Thyroid gland (tissue), 4 donors: ENCODE results near the gene DPP10. TPM values are rescaled to one million over a fixed set of nuclear protein-coding genes. Genes with fewer than 3 reads are reported as not detected.

Source experiments
- DNase-seq, 2 donors: peaks; one replicate each; pipeline ENCODE4 v3.0.0-alpha.2; 2019
- H3K27ac ChIP-seq, 3 donors: fragments of 200-600 bp; sonication (generic); 1 replicate in 2 of 3; 2 replicates in 1 of 3; pipeline ENCODE4 v1.5.1; 2016 to 2019; ENCODE audit warnings: mild to moderate bottlenecking in 1 of 3, moderate library complexity in 1 of 3
- H3K27me3 ChIP-seq: fragments of 200-600 bp; sonication (generic); one replicate; pipeline ENCODE4 v1.5.1; 2019
- H3K36me3 ChIP-seq, 2 donors: fragments of 200-600 bp; sonication (generic); one replicate each; pipeline ENCODE4 v1.5.1; 2016 to 2019
- H3K4me1 ChIP-seq, 2 donors: fragments of 200-600 bp; sonication (generic); one replicate each; pipeline ENCODE4 v1.5.1; 2017 to 2019
- H3K4me3 ChIP-seq, 3 donors: fragments of 200-600 bp; sonication (generic); replicated peaks in 1 of 3; 1 replicate in 2 of 3; 2 replicates in 1 of 3; pipeline ENCODE4 v1.5.1; 2016; ENCODE audit warnings: mild to moderate bottlenecking in 1 of 3
- H3K9me3 ChIP-seq: fragments of 200-600 bp; sonication (generic); one replicate; pipeline ENCODE4 v1.5.1; 2017
- POLR2A ChIP-seq, 2 donors: fragments of 450-650 bp; IDR thresholded peaks; one replicate each; pipeline ENCODE4 v1.6.1; 2017; ENCODE audit warnings: antibody characterized with exemption in 2 of 2, mild to moderate bottlenecking in 2 of 2, moderate library complexity in 1 of 2
- WGBS, 2 donors: methylation state at CpG; one replicate each; pipeline ENCODE4 v1.1.5; 2017; 5-methylcytosine and 5-hydroxymethylcytosine counted together
- intact Hi-C: fragments of 100-400 bp; cut with DNase I; formaldehyde crosslinking; loops from one replicate; pipeline ENCODE4 v1.15.1; 2023
- total RNA-seq, 4 donors: library from RNA; depleted of rRNA; stranded (reverse); fragments of >200 nt; gene quantifications; one replicate each; pipeline ENCODE4 v1.2.3, GENCODE V29; 2016
- TF ChIP-seq, protein P1 (sequence below), 6 experiments: fragments of 200-600 bp in 3 of 6; fragments of 450-650 bp in 3 of 6; sonication (generic) in 3 of 6; IDR thresholded peaks; one replicate each; pipeline ENCODE4 v1.5.1; 2016 to 2019; ENCODE audit warnings: antibody characterized with exemption in 6 of 6, mild to moderate bottlenecking in 2 of 6, inconsistent platforms in 1 of 6, moderate library complexity in 1 of 6

DPP10 gene
- total RNA-seq, 4 donors from 2014 or later = 0.63 to 1.3 TPM; not detected in 2

GRCh38 chr2:115691409-115691808 lies 1249.0 kb downstream of the DPP10 start:
- Histone ChIP-seq H3K27ac (no peak overlapping the region), H3K4me1 (no peaks in the 10 kb centered on the region), H3K27me3 (no peaks in the 10 kb centered on the region), H3K9me3 (no peaks in the 10 kb centered on the region), H3K36me3 (no peaks in the 10 kb centered on the region), H3K4me3 (no peak overlapping the region)
- intact Hi-C loops = no loop called here
- WGBS, 2 donors = 96% methylated on average over 1 of the region's 1 CpG
- no peak for DNase-seq
- TF ChIP-seq POLR2A (IDR thresholded peaks at IDR 0.05) = no peak
- TF ChIP-seq, protein P1, sequence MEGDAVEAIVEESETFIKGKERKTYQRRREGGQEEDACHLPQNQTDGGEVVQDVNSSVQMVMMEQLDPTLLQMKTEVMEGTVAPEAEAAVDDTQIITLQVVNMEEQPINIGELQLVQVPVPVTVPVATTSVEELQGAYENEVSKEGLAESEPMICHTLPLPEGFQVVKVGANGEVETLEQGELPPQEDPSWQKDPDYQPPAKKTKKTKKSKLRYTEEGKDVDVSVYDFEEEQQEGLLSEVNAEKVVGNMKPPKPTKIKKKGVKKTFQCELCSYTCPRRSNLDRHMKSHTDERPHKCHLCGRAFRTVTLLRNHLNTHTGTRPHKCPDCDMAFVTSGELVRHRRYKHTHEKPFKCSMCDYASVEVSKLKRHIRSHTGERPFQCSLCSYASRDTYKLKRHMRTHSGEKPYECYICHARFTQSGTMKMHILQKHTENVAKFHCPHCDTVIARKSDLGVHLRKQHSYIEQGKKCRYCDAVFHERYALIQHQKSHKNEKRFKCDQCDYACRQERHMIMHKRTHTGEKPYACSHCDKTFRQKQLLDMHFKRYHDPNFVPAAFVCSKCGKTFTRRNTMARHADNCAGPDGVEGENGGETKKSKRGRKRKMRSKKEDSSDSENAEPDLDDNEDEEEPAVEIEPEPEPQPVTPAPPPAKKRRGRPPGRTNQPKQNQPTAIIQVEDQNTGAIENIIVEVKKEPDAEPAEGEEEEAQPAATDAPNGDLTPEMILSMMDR (IDR thresholded peaks at IDR 0.05) = no peak

- intact Hi-C loops = no loop called here
- 70 to 75% methylated on average over 1 of the region's 1 CpG for WGBS, 2 donors
- Histone ChIP-seq H3K27me3 (no peaks in the 10 kb centered on the region), H3K4me3 (no peak overlapping the region), H3K36me3 (no peaks in the 10 kb centered on the region), H3K9me3 (no peaks in the 10 kb centered on the region), H3K4me1 (no peaks in the 10 kb centered on the region), H3K27ac (no peak overlapping the region)
- DNase-seq = no peak
- TF ChIP-seq, protein P1 (IDR thresholded peaks at IDR 0.05) = no peak
- TF ChIP-seq POLR2A (IDR thresholded peaks at IDR 0.05) = no peak
Measured at GRCh38 chr2:115694651-115695050, 1252.2 kb downstream of the DPP10 start.

DNA sequence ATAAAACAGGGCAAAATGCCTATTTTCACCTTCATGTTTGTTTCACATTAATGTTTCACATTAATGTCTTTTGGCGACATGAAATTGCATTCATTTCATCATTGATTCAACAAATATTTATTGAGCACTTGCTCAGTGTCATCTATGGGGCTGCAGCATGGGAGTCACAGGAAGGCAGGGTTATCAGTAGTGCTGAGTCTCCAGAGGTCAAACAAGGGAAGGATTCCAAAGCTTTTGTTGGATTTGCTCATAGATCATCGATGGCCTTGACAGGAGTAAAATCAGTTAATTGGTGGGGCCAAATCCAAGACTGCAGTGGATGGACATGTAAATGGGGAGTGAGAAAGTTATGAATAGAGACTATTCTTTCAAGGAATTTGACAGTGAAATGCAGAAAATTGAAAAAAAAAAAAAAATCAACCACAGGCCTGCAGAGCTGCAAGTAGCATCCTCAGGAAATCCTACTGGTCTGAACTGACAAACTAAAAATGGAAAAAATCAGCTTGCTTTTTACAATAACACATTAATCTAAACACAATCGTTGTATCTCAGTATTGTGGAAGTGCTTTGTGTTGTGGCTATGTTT lies 1290.8 kb downstream of the DPP10 start:
- WGBS, 2 donors = 72 to 73% methylated on average over 3 of the region's 3 CpGs
- no peaks in the 10 kb centered on the region for H3K4me1 ChIP-seq
- H3K36me3 ChIP-seq = no peaks in the 10 kb centered on the region
- no peak for TF ChIP-seq POLR2A (IDR thresholded peaks at IDR 0.05)
- TF ChIP-seq, protein P1 (IDR thresholded peaks at IDR 0.05) = no peak
- DNase-seq = no peak
- intact Hi-C loops = no loop called here
- no peak overlapping the region for H3K27ac ChIP-seq
- H3K27me3 ChIP-seq = no peaks in the 10 kb centered on the region
- H3K9me3 ChIP-seq = no peaks in the 10 kb centered on the region
- H3K4me3 ChIP-seq = no peak overlapping the region

GRCh38 chr2:115738111-115738510 lies 1295.7 kb downstream of the DPP10 start:
- TF ChIP-seq, protein P1 (IDR thresholded peaks at IDR 0.05) = no peak
- no peak for TF ChIP-seq POLR2A (IDR thresholded peaks at IDR 0.05)
- Histone ChIP-seq H3K4me3 (no peak overlapping the region), H3K27ac (no peak overlapping the region), H3K9me3 (no peaks in the 10 kb centered on the region), H3K36me3 (no peaks in the 10 kb centered on the region), H3K4me1 (no peaks in the 10 kb centered on the region), H3K27me3 (no peaks in the 10 kb centered on the region)
- 87 to 96% methylated on average over 5 of the region's 5 CpGs for WGBS, 2 donors
- no peak for DNase-seq
- intact Hi-C loops = no loop called here

- H3K9me3 ChIP-seq = no peaks in the 10 kb centered on the region
- 82 to 85% methylated on average over 4 of the region's 4 CpGs for WGBS, 2 donors
- no peak overlapping the region for H3K27ac ChIP-seq
- intact Hi-C loops = no loop called here
- H3K4me3 ChIP-seq = no peak overlapping the region
- no peaks in the 10 kb centered on the region for H3K27me3 ChIP-seq
- no peaks in the 10 kb centered on the region for H3K4me1 ChIP-seq
- H3K36me3 ChIP-seq = no peaks in the 10 kb centered on the region
- no peak for DNase-seq
- no peak for TF ChIP-seq POLR2A (IDR thresholded peaks at IDR 0.05)
- TF ChIP-seq, protein P1 (IDR thresholded peaks at IDR 0.05) = no peak
Measured at GRCh38 chr2:115739574-115739973, 1297.1 kb downstream of the DPP10 start.
